Hepatocyte (in vitro differentiated cells): ENCODE results near the gene KLHL11.

Experiments
- CTCF ChIP-seq: fragments of 200-600 bp; sonication (generic); IDR thresholded peaks from 2 replicates; pipeline ENCODE4 v1.5.1; 2016; ENCODE audit warnings: antibody characterized with exemption, mild to moderate bottlenecking; ENCODE audit not compliant: poor library complexity
- EZH2phosphoT487 ChIP-seq: fragments of 200-600 bp; sonication (generic); IDR thresholded peaks from one replicate; pipeline ENCODE4 v1.6.1; 2018; ENCODE audit warnings: antibody characterized with exemption, mild to moderate bottlenecking, low read depth, moderate library complexity; ENCODE audit not compliant: unreplicated experiment, severe bottlenecking

- TF ChIP-seq EZH2phosphoT487 (no peak), CTCF (no peak)
Observed at GRCh38 chr17:41837761-41838538, 27.3 kb downstream of the KLHL11 start, which contains the start of gene KLHL10.
